SK-N-MC (cell line): ENCODE data around the gene CSF1R.

Source experiments
- EZH2 ChIP-seq: fragments of 200-600 bp; sonication (generic); IDR thresholded peaks from one replicate; pipeline ENCODE4 v1.6.1; 2017; ENCODE audit warnings: antibody characterized with exemption
- POLR2AphosphoS5 ChIP-seq: IDR thresholded peaks from 2 replicates; pipeline ENCODE4 v1.6.1; 2012; ENCODE audit warnings: mild to moderate bottlenecking, low read depth, low read length, borderline replicate concordance

- TF ChIP-seq POLR2AphosphoS5 (no peak), EZH2 (no peak)
These were observed 17.3 kb downstream of the CSF1R start for GRCh38 chr5:150068961-150069645.
